HepG2 (cell line): ENCODE results near the gene ATRAID. TPM values are rescaled to one million over a fixed set of nuclear protein-coding genes. Genes with fewer than 3 reads are reported as not detected.

Experiments used
- BCL6 ChIP-seq: IDR thresholded peaks from 2 replicates; pipeline ENCODE4 v1.6.1; 2016; ENCODE audit warnings: missing genetic modification reagents, missing compliant biosample characterization
- GTF2F1 ChIP-seq: fragments of 150-350 bp; IDR thresholded peaks from 2 replicates; pipeline ENCODE4 v1.6.1; 2014; ENCODE audit warnings: low read length
- ONECUT2 ChIP-seq: sonication (generic); formaldehyde crosslinking; IDR thresholded peaks from 2 replicates; pipeline ENCODE4 v1.4.0; 2020; ENCODE audit warnings: missing genetic modification reagents
- PBX2 ChIP-seq: IDR thresholded peaks from 2 replicates; pipeline ENCODE4 v1.6.1; 2016; ENCODE audit warnings: control low read depth
- RELA ChIP-seq: sonication (generic); formaldehyde crosslinking; IDR thresholded peaks from 2 replicates; pipeline ENCODE4 v1.4.0; 2020; ENCODE audit warnings: missing genetic modification reagents
- SAP130 ChIP-seq: IDR thresholded peaks from 2 replicates; pipeline ENCODE4 v1.6.1; 2016; ENCODE audit warnings: low read depth
- SP1 ChIP-seq, 2 experiments: fragments of 450-650 bp in 1 of 2; sonication (generic) in 1 of 2; formaldehyde crosslinking in 1 of 2; IDR thresholded peaks; 2 replicates each; pipeline versions ENCODE4 v1.4.0 to v1.6.1; 2016 to 2020; ENCODE audit warnings: missing genetic modification reagents in 1 of 2
- THAP8 ChIP-seq: sonication (generic); formaldehyde crosslinking; IDR thresholded peaks from 2 replicates; pipeline ENCODE4 v1.5.1; 2020; ENCODE audit warnings: missing genetic modification reagents, mild to moderate bottlenecking, borderline replicate concordance
- XBP1 ChIP-seq: sonication (generic); formaldehyde crosslinking; IDR thresholded peaks from 2 replicates; pipeline ENCODE4 v1.5.0; 2020; ENCODE audit warnings: missing genetic modification reagents
- ZNF136 ChIP-seq: sonication (generic); formaldehyde crosslinking; IDR thresholded peaks from 2 replicates; pipeline ENCODE4 v1.8.1; 2022; ENCODE audit warnings: low read depth, mild to moderate bottlenecking, moderate library complexity, missing genetic modification reagents
- polyA plus RNA-seq, 8 experiments: library from polyadenylated mRNA; depleted of rRNA in 3 of 8; stranded (reverse) in 7 of 8; unstranded in 1 of 8; fragments of >200 nt; fragmentation: Illumina TruSeq in 4 of 8; extraction: Trizol in 4 of 8; gene quantifications; 2 replicates each; pipeline versions ENCODE4 v1.2.1 to v1.2.3, GENCODE V29; 2011 to 2016; ENCODE audit warnings: low read depth in 4 of 8, missing spikeins in 1 of 8, mixed read lengths in 1 of 8; ENCODE audit not compliant: insufficient read depth in 1 of 8
- total RNA-seq, 5 experiments: library from RNA; depleted of rRNA; stranded (reverse); fragments of >200 nt; fragmentation: Illumina TruSeq; extraction: Trizol; gene quantifications; 2 replicates each; pipeline ENCODE4 v1.2.3, GENCODE V29; 2016; ENCODE audit warnings: low read depth in 1 of 5
- TF ChIP-seq, protein P1 (sequence below): sonication (generic); formaldehyde crosslinking; IDR thresholded peaks from 2 replicates; pipeline ENCODE4 v1.5.0; 2020; ENCODE audit warnings: missing genetic modification reagents
- TF ChIP-seq, protein P2 (sequence below): sonication (generic); formaldehyde crosslinking; IDR thresholded peaks from 2 replicates; pipeline ENCODE4 v1.9.0; 2021; ENCODE audit warnings: missing genetic modification reagents, mild to moderate bottlenecking, borderline replicate concordance
- TF ChIP-seq, protein P3 (sequence below): IDR thresholded peaks from 2 replicates; pipeline ENCODE4 v1.6.1; 2016
- TF ChIP-seq, protein P4 (sequence below): sonication (generic); formaldehyde crosslinking; IDR thresholded peaks from 2 replicates; pipeline ENCODE4 v1.4.0; 2020; ENCODE audit warnings: missing genetic modification reagents
- TF ChIP-seq, protein P5 (sequence below): sonication (generic); formaldehyde crosslinking; IDR thresholded peaks from 2 replicates; pipeline ENCODE4 v1.4.0; 2020; ENCODE audit warnings: mild to moderate bottlenecking, missing genetic modification reagents
- TF ChIP-seq, protein P6 (sequence below): conservative IDR thresholded peaks from 2 replicates; pipeline ENCODE4 v1.6.1; 2018; ENCODE audit warnings: missing genetic modification reagents

The ATRAID gene
- total and polyA plus RNA-seq, 2 of the 13 experiments (the other 11 are each of a cell fraction or from before 2014, with no cell fraction given) = 207 to 382 TPM

DNA sequence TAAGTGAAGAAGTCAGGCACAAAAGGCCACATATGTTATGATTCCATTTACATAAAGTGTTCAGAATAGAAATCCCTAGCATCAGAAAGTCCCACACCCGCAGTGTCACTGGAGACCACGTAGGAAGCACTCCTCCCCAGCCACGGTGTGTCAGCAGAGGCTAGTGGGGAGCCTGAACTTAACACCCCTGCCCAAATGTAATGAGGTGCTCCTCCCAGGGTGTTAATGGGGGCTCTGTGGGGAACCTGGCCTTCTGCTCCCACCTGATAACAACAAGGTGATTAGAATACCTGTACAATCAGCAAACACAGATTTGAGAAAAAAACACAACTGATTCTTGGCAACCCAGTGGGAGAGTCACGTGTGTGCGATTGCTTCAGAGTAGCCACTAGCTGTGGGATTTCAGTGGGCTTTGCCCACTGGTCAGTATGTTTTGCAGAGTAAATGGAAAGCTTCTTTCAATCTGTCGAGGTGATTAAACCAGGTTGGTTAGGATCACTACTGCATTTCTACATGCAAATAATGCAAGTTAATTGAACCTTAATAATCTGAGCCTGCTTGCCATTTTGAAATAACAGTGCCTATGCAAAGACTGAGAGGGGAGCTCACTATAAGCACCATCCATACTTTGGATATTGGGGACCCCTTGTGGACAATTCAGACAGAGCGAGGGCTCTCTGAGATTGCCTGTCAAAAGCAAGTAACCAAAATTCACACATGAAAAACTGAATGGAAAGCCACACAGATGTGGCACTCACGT lies 20.6 kb upstream of the ATRAID start (continued):
- no peak for TF ChIP-seq XBP1 (CRISPR knock-in tag)
- TF ChIP-seq, protein P1, sequence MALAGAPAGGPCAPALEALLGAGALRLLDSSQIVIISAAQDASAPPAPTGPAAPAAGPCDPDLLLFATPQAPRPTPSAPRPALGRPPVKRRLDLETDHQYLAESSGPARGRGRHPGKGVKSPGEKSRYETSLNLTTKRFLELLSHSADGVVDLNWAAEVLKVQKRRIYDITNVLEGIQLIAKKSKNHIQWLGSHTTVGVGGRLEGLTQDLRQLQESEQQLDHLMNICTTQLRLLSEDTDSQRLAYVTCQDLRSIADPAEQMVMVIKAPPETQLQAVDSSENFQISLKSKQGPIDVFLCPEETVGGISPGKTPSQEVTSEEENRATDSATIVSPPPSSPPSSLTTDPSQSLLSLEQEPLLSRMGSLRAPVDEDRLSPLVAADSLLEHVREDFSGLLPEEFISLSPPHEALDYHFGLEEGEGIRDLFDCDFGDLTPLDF (CRISPR knock-in tag) = no peak
- no peak for TF ChIP-seq SP1 (IDR thresholded peaks at IDR 0.05)
- no peak for TF ChIP-seq SP1 (CRISPR knock-in tag; IDR thresholded peaks at IDR 0.05)
- TF ChIP-seq BCL6 (CRISPR knock-in tag) = no peak
- TF ChIP-seq GTF2F1 = no peak
- TF ChIP-seq, protein P2, sequence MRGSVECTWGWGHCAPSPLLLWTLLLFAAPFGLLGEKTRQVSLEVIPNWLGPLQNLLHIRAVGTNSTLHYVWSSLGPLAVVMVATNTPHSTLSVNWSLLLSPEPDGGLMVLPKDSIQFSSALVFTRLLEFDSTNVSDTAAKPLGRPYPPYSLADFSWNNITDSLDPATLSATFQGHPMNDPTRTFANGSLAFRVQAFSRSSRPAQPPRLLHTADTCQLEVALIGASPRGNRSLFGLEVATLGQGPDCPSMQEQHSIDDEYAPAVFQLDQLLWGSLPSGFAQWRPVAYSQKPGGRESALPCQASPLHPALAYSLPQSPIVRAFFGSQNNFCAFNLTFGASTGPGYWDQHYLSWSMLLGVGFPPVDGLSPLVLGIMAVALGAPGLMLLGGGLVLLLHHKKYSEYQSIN (CRISPR knock-in tag) = no peak
- peak; percentile 52; the same call in 1 of the 2 replicates for TF ChIP-seq SAP130 (CRISPR knock-in tag)
- no peak for TF ChIP-seq RELA
- TF ChIP-seq, protein P3, sequence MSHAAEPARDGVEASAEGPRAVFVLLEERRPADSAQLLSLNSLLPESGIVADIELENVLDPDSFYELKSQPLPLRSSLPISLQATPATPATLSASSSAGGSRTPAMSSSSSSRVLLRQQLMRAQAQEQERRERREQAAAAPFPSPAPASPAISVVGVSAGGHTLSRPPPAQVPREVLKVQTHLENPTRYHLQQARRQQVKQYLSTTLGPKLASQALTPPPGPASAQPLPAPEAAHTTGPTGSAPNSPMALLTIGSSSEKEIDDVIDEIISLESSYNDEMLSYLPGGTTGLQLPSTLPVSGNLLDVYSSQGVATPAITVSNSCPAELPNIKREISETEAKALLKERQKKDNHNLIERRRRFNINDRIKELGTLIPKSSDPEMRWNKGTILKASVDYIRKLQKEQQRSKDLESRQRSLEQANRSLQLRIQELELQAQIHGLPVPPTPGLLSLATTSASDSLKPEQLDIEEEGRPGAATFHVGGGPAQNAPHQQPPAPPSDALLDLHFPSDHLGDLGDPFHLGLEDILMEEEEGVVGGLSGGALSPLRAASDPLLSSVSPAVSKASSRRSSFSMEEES (CRISPR knock-in tag) = peak; percentile 17; the same call in 1 of the 2 replicates
- TF ChIP-seq, protein P4, sequence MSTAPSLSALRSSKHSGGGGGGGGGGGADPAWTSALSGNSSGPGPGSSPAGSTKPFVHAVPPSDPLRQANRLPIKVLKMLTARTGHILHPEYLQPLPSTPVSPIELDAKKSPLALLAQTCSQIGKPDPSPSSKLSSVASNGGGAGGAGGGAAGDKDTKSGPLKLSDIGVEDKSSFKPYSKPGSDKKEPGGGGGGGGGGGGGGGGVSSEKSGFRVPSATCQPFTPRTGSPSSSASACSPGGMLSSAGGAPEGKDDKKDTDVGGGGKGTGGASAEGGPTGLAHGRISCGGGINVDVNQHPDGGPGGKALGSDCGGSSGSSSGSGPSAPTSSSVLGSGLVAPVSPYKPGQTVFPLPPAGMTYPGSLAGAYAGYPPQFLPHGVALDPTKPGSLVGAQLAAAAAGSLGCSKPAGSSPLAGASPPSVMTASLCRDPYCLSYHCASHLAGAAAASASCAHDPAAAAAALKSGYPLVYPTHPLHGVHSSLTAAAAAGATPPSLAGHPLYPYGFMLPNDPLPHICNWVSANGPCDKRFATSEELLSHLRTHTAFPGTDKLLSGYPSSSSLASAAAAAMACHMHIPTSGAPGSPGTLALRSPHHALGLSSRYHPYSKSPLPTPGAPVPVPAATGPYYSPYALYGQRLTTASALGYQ (CRISPR knock-in tag) = no peak
- TF ChIP-seq ZNF136 = no peak
- TF ChIP-seq THAP8 (CRISPR knock-in tag) = no peak
- TF ChIP-seq PBX2 (CRISPR knock-in tag) = no peak
- TF ChIP-seq, protein P5, sequence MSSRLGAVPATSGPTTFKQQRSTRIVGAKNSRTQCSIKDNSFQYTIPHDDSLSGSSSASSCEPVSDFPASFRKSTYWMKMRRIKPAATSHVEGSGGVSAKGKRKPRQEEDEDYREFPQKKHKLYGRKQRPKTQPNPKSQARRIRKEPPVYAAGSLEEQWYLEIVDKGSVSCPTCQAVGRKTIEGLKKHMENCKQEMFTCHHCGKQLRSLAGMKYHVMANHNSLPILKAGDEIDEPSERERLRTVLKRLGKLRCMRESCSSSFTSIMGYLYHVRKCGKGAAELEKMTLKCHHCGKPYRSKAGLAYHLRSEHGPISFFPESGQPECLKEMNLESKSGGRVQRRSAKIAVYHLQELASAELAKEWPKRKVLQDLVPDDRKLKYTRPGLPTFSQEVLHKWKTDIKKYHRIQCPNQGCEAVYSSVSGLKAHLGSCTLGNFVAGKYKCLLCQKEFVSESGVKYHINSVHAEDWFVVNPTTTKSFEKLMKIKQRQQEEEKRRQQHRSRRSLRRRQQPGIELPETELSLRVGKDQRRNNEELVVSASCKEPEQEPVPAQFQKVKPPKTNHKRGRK (CRISPR knock-in tag) = no peak
- TF ChIP-seq, protein P6, sequence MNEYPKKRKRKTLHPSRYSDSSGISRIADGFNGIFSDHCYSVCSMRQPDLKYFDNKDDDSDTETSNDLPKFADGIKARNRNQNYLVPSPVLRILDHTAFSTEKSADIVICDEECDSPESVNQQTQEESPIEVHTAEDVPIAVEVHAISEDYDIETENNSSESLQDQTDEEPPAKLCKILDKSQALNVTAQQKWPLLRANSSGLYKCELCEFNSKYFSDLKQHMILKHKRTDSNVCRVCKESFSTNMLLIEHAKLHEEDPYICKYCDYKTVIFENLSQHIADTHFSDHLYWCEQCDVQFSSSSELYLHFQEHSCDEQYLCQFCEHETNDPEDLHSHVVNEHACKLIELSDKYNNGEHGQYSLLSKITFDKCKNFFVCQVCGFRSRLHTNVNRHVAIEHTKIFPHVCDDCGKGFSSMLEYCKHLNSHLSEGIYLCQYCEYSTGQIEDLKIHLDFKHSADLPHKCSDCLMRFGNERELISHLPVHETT (CRISPR knock-in tag) = 0 out of 2 replicates have a peak, but pooled peaks have one; percentile 39
- no peak for TF ChIP-seq ONECUT2 (CRISPR knock-in tag)
